ENCODE results near the gene PLCH2. TPM values are rescaled to one million over a fixed set of nuclear protein-coding genes. Genes with fewer than 3 reads are reported as not detected.

PLCH2 gene
- total and polyA plus RNA-seq, 9 of the 15 experiments (the other 6 are each of a cell fraction or from before 2014, with no cell fraction given): 0.16 TPM; not detected in 8

- TF ChIP-seq CBX3 (IDR thresholded peaks at IDR 0.05; ENCODE audit: borderline replicate concordance in 1 of 2, low read length in 2 of 2) (peak in 1 of 2 experiments; percentile 55; a peak in 1 of 3 replicates), ZNF583 (CRISPR knock-in tag; IDR thresholded peaks at IDR 0.05) (peak; percentile 60; the same call in 1 of the 2 replicates), PHF8 (IDR thresholded peaks at IDR 0.05; ENCODE audit: borderline replicate concordance, low read length) (peak; percentile 40; the same call in 1 of the 2 replicates), TFAP4 (CRISPR knock-in tag; IDR thresholded peaks at IDR 0.05; ENCODE audit: borderline replicate concordance) (peak; percentile 63; the same call in 1 of the 2 replicates), MCM3 (IDR thresholded peaks at IDR 0.05) (no peak), EWSR1 (IDR thresholded peaks at IDR 0.05; ENCODE audit: borderline replicate concordance, low read depth, partially characterized antibody) (no peak), ZBTB43 (CRISPR knock-in tag; IDR thresholded peaks at IDR 0.05) (0 out of 2 replicates have a peak, but pooled peaks have one; percentile 54), POLR2G (IDR thresholded peaks at IDR 0.05; ENCODE audit: low read depth, low read length) (peak; percentile 75), PKNOX1 (IDR thresholded peaks at IDR 0.05) (peak; percentile 86), FOXK2 (conservative IDR thresholded peaks at IDR 0.05 in 1 of 2, IDR thresholded peaks at IDR 0.05 in 1 of 2; ENCODE audit: low read depth in 2 of 2) (0 out of 4 replicates have a peak, but pooled peaks of 1 of the 2 experiments have one; percentile 40), ZNF384 (IDR thresholded peaks at IDR 0.05; ENCODE audit: low read depth, low read length) (0 out of 2 replicates have a peak, but pooled peaks have one; percentile 3), ZNF140 (CRISPR knock-in tag; IDR thresholded peaks at IDR 0.05) (no peak), PML (IDR thresholded peaks at IDR 0.05; ENCODE audit: low read length) (no peak), KLF1 (tag; IDR thresholded peaks at IDR 0.05) (peak; percentile 73), POLR2A (conservative IDR thresholded peaks at IDR 0.05) (0 out of 2 replicates have a peak, but pooled peaks have one; percentile 50), AFF1 (IDR thresholded peaks at IDR 0.05; ENCODE audit: low read depth in 1 of 2, partially characterized antibody in 2 of 2) (no peak)
- TF ChIP-seq, protein P1, sequence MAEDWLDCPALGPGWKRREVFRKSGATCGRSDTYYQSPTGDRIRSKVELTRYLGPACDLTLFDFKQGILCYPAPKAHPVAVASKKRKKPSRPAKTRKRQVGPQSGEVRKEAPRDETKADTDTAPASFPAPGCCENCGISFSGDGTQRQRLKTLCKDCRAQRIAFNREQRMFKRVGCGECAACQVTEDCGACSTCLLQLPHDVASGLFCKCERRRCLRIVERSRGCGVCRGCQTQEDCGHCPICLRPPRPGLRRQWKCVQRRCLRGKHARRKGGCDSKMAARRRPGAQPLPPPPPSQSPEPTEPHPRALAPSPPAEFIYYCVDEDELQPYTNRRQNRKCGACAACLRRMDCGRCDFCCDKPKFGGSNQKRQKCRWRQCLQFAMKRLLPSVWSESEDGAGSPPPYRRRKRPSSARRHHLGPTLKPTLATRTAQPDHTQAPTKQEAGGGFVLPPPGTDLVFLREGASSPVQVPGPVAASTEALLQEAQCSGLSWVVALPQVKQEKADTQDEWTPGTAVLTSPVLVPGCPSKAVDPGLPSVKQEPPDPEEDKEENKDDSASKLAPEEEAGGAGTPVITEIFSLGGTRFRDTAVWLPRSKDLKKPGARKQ (CRISPR knock-in tag; IDR thresholded peaks at IDR 0.05): no peak
These were observed 65.6 kb downstream of the PLCH2 start (continued) for GRCh38 chr1:2541619-2542245.
